Frontal cortex (tissue), 4 donors: Measurements from ENCODE around the gene TGFB1. TPM values are rescaled to one million over a fixed set of nuclear protein-coding genes. Genes with fewer than 3 reads are reported as not detected.
"Not testable (repeated sequence)": the region's sequence is repeated elsewhere in the genome, so short reads cannot be mapped to it uniquely, and the experiment has no call there.

Source experiments
- DNase-seq, 2 donors: peaks; one replicate each; pipeline ENCODE4 v3.0.0; 2012; ENCODE audit warnings: low spot score in 2 of 2
- FAIRE-seq: peaks from 2 replicates; lab custom pipeline; 2012; peaks lifted over from hg19 to GRCh38; lab: Jason Lieb, UNC
- total RNA-seq: library from RNA; depleted of rRNA; stranded (reverse); fragments of >200 nt; gene quantifications from one replicate; pipeline ENCODE4 v1.2.3, GENCODE V29; 2014
- donor health status: control.
- donor health status: control.
- donor health status: control.

The TGFB1 gene
- total RNA-seq, result 0.41 TPM

DNA sequence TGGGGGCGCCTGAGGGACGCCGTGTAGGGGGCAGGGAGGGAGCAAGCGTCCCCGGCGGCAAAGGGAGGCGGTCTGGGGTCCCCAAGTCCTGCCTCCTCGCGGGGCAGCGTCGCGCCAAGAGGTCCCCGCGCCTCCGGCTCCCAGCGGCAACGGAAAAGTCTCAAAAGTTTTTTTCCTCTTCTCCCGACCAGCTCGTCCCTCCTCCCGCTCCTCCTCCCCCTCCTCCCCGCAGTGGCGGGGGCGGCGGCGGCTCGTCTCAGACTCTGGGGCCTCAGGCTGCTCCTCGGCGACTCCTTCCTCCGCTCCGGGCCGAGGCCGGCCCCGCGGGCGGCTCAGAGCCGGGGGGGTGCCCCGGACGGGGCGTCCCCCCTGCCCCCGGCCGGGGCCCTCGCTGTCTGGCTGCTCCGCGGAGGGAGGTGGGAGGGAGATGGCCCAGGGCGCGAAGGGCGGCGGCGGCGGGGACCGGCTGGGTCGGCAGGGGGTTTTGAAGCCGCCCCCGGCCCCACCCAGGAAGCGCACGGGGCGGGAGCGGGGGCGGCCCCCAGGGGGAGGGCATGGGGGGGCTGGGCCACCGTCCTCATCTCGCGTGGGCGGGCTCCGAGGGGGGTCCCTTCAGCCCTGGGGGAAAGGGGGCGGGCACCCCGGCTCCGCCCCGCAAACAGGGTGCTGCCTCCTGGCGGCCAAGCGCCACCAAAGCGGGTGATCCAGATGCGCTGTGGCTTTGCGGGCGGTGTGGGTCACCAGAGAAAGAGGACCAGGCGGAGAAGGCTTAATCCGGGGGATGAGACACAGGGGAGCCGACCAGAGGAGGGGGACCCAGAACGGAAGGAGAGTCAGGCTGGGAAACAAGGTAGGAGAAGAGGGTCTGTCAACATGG, at the start of gene TGFB1:
Gene TGFB1 (minus strand): TSS at position 457 of the 877 bp plus-strand sequence. CDS start 878 bp downstream, outside the sequence.
- peak; percentile 82 to 93 for DNase-seq
- FAIRE-seq, result no peak

- DNase-seq (no peak), FAIRE-seq (no peak)
These were observed 48.3 kb upstream of the TGFB1 start for GRCh38 chr19:41402010-41402409.

- FAIRE-seq (no peak), DNase-seq (no peak)
These were observed 47.8 kb upstream of the TGFB1 start for GRCh38 chr19:41401483-41401882.

- FAIRE-seq, result no peak
- no peak for DNase-seq
These were observed 45.8 kb upstream of the TGFB1 start for GRCh38 chr19:41399525-41399924.

DNA sequence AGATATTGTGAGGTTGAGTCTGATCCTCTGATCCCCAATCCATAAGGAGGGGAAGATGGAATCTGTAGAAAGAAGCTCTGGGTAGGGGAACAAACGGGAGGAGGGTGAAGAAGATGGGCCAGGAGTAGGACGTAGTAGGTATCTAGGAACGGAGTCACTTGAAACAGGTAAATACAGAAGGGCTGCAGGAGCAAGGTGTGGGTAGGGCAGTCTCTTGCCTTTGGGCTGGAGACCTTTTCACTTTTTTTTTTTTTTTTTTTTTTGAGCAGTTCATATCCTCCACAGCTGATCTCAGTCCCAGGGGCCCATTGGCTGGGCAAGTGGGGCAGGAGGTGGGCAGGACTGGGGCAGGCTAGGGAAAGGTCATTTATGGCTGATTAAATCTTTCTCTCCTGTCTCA, 45.4 kb upstream of the TGFB1 start:
- no peak for FAIRE-seq

DNA sequence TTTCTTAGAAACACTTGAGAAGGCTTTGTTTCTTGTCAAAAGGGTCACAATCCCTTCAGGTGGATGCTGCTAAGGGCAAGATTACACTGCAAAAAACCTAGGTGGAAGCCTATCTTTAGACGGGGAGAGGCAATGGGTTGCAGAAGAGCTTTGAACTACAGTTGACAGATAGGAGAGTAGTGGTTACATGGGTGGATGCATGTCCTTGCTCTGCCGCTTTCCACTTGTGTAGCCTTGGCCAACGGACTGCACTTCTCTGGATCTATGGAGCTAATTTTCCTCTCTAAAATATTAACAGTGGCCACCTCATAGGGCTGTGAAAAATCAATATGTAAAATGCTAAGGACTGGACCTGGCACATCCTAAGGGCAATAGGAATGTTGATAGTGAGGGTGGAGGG, 44.9 kb upstream of the TGFB1 start:
- no peak for FAIRE-seq

More for the DNA sequence above, 45.4 kb upstream of the TGFB1 start:
- no peak for DNase-seq

DNA sequence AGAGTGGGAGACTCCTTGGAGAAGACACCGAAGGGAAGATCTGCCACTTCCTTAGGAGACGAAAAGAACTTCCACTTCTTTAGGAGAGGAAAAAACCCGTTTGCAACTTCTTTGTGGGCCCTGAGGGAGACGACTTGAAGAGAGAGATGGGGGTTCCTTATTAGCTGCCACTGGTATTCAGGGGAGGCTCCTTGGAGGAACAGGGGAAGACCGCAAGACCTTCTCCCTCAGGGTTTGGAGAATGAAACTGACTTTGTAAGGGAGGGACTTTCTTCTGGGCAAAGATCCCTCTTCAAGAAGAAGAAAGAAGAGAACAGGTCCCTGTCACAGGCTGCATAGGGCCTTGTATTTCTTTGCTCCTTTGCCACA, 44.3 kb upstream of the TGFB1 start:
- no peak for DNase-seq
- FAIRE-seq, result no peak

More for the DNA sequence above, 44.9 kb upstream of the TGFB1 start:
- no peak for DNase-seq

DNA sequence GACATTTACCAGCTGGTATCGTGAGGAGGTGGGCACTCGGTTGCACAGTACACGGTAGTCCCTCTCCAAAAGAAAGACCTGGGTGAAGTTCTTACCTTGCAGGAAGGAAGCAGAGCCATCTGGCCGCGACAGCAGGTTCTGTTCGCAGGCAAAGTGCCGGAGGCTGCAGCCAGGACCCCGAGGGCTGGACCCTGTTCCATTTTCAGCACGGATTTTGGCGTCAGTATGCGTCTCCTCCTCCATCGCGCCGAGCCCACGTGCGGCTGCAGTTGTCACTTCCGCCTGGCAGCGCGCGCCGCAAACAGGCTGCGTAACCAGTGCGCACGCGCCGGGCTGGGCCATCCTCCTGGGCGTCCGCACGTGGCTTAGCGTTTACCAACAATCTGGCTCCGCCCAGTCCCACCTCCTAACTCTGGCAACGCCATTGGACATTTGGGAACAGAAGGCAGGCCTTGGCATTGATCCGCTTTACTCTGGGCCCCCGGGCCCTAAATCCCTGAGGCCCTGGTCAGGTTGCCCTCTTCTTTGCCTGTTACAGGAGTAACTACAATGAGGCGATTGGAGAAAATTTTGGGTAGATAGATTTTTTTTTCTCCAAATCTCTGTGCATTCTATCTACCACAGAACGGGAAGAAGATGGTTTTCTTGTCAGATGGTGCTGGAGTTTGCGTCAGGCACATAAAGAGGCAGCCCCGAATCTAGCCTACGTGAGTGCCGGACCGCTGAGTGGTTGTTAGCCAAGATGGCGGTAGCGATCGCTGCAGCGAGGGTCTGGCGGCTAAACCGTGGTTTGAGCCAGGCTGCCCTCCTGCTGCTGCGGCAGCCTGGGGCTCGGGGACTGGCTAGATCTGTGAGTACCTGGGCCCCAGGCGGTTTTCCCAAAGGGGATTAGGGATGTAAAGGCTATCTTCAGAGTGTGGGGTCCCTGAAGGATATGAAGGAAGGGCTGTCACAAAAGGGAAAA, 43.6 kb upstream of the TGFB1 start, which contains the start of the genes BCKDHA and EXOSC5:
Gene BCKDHA (plus strand): TSS at position 733 of the 964 bp plus-strand sequence. CDS start 10 bp downstream, at position 743.
Gene EXOSC5 (minus strand): TSS at position 274 of the 964 bp plus-strand sequence. CDS start 31 bp downstream, at position 243.
- FAIRE-seq (peak; percentile 90), DNase-seq (peak; percentile 93 to 98)

DNA sequence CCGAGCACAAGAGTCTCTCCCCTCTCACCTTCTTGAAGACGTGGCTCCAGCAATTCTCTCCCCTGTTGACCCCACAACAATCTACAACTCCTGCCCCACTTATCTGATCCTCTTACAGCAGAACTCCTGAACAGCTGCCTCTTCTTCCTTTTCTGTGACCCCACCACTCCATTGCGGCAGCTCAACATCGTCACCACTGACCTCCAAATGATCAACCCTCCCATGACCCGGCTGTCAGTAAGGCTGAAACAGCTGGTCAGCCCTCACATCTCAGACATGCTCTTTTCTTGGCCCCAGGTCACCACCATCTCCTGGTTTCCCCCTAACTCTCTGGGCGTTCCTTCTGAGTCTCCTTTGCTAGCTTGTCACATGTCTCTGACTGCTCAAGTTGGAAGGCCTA, 41.6 kb upstream of the TGFB1 start:
- DNase-seq (no peak), FAIRE-seq (no peak)

DNA sequence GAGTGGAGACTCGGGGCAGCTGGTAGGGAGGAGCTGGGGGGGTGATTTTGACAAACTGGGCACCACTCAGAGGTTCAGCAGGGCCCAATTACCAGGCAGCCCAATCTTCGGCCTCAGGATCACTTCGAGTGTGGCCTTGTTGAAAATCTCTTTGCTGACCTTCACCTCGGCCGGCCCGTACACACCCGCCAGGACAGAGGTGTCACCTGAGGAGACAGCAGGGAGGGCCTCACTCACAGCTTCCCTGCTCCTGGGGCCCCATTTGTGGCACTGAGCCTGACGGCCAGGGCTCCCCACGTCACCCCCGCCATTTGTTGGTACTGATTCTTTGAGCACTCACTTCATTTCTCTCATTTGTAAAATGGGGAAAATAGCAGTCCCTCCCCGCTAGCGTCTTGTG, 39.1 kb upstream of the TGFB1 start:
- no peak for FAIRE-seq

GRCh38 chr19:41391618-41392017, 37.9 kb upstream of the TGFB1 start:
- FAIRE-seq (no peak), DNase-seq (no peak)

More for the DNA sequence above, 39.1 kb upstream of the TGFB1 start:
- no peak for DNase-seq

DNA sequence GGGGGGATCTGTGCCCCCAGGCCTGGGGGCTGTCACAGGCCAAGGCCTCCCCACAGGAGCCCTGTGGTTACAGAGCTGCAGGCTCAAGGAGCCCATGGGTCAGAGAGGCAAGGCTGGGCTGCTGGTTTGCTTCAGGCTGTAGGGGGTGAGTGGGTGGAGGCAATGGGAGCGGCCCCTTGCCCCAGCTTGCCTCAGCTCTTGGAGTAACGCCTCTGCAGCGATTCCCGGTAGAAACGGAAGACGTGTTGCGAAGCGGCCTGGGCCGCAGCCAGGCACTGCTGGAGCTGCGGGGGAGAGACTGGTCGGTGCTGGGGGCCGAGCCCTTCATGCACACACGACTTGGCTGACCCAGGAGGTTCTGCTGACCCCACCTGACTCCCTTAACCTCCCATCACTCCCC, 32.7 kb upstream of the TGFB1 start:
- no peak for DNase-seq
- no peak for FAIRE-seq

DNA sequence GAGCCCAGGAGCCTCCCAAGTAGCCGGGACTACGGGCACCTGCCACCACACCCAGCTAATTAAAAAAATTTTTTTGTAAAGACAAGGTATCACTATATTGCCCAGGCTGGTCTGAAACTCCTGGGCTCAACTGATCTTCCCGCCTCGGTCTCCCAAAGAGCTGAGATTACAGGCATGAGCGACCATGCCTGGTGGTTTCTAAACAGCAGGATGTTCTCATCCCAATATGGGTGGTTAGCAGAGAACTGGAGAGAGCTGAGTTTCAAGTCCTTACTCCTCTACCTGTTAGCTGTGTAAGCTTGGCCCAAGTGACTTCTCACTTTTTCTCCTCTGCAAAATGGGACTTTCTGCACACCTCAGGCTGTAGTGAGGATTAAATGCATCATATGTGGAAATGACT, 30.6 kb upstream of the TGFB1 start:
- no peak for FAIRE-seq
- no peak for DNase-seq

GRCh38 chr19:41381536-41381935, 27.8 kb upstream of the TGFB1 start:
- not testable (repeated sequence) for DNase-seq, FAIRE-seq

DNA sequence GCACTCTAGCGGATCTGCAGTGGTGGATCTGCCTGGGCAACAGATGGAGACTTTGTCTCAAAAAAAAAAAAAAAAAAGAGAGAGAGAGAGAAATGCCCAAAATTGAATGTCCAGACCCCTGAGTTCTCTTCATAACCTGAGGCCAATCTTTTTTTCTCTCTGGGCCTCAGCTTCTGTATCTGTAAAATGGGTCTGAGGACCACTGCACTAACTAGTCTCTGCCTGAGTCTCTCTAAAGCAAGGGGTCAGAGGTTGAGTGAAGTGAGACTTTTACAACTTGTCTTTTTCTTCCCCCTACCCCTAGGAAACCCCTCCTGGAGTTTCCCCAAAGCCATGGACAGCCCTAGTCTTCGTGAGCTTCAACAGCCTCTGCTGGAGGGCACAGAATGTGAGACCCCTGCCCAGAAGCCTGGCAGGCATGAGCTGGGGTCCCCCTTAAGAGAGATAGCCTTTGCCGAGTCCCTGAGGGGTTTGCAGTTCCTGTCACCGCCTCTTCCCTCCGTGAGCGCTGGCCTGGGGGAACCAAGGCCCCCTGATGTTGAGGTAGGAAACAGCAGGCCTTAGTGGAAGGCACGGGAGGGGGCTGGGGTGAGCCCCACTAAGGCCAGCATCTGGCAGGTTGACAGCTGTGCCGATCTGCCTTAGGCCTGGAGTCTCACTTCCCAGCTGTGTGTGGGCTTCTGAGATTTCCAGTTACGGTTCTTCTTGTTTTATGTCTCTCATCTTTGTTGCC, 24.4 kb upstream of the TGFB1 start:
- no peak for DNase-seq
- no peak for FAIRE-seq

DNA sequence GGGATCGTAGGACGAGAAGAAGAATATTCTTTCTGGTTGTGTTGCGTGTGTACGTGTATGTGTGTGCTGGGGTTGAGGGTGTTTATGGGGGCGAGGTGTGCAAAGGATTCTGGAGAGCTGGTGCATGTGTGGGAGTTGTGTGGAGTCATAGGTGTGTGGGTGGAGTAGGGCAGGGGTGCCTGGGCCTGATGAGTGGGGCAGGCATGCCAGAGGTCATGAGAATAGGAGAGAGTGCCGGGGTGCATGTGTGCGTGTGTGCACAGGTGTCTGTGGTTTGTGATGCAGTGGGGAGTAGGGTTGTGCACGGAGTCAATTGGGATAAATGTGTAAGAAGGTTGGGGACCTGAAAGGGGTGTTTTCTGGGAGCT, 23.3 kb upstream of the TGFB1 start:
- FAIRE-seq (no peak), DNase-seq (no peak)

DNA sequence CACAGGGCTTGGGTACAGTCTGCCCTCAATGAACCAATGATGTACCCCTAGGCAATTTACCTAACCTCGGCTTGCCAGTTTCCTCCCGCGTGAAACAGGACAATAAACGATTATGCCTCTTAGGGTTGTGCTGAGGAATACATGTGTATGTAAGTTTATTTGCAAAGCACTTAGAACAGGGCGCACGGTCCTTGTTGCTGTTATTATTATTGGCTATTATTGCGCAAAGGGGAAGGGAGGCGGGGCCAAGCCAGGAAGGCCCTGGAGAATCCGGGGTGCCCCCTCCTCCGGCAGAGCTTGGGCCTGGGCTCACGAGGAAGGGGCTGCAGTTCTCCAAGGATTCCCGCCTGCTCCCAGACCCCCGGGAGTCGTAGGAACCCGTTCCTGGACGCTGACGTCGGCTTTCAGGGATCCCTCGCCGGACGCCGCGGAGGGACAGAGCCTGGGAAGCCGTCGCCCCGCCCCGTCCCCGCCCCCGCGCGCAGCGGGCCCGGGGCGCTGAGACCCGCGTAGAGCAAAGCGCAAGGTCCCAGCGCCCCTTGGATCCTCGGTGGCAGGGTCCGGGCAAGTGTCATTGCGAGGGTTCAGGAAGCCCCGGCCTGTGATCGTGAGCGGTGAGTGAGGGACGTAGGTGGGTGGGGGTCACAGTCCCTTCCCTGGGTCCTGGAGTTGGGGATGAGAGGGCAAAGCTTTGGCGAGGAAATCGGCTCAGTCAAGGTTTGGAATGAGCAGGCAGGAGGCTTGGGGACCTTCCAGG, 22.7 kb upstream of the TGFB1 start, which contains the start of gene TMEM91:
Gene TMEM91 (plus strand): TSS at position 293 of the 757 bp plus-strand sequence. CDS start 1,777 bp downstream, outside the sequence.
- DNase-seq (no peak), FAIRE-seq (no peak)

DNA sequence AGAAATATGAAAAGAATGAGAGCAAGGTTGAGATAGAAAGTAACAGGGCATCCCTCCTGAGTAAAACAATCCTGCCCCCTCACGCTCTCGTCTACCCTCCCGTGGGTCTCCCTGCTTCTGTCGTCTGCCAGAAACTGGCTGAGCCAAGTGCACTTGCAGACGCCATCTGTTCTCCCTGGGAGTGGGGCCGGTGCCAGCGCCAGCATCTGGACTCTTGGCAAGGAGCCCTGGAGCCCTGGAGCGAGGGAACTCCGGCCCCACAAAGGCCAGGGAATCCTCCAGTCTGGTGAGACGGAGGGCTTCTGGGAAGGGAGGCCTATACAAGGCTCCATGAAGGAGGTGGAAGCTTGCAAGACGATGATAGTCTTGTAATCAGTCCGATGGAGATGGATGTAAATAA, 20.3 kb upstream of the TGFB1 start:
- FAIRE-seq (no peak), DNase-seq (peak; percentile 75 to 80)

- FAIRE-seq (no peak), DNase-seq (no peak)
These were observed 18.8 kb upstream of the TGFB1 start for GRCh38 chr19:41372501-41372900.
